ENCODE data around the gene MARCHF3.
"Not testable (repeated sequence)": the region's sequence is repeated elsewhere in the genome, so short reads cannot be mapped to it uniquely, and the experiment has no call there.

The MARCHF3 gene

GRCh38 chr5:126847456-126847820, 182.9 kb downstream of the MARCHF3 start:
- DNase-seq (ENCODE audit: low read depth), result no peak

- DNase-seq (ENCODE audit: low read depth), result no peak
Measured at GRCh38 chr5:126846744-126847455, 183.5 kb downstream of the MARCHF3 start.

GRCh38 chr5:126846344-126846743, 184.0 kb downstream of the MARCHF3 start:
- peak; percentile 18 for DNase-seq (ENCODE audit: low read depth)

- DNase-seq (ENCODE audit: low read depth), result not testable (repeated sequence)
Measured at GRCh38 chr5:126845470-126846070, 184.8 kb downstream of the MARCHF3 start.

- DNase-seq (ENCODE audit: low read depth), result not testable (repeated sequence)
Measured at GRCh38 chr5:126843375-126843774, 187.0 kb downstream of the MARCHF3 start.

- not testable (repeated sequence) for DNase-seq (ENCODE audit: low read depth)
Measured at GRCh38 chr5:126839407-126839806, 191.0 kb downstream of the MARCHF3 start.

GRCh38 chr5:126837906-126838539, 192.3 kb downstream of the MARCHF3 start:
- DNase-seq (ENCODE audit: low read depth), result peak; percentile 14

GRCh38 chr5:126837242-126837641, 193.1 kb downstream of the MARCHF3 start:
- no peak for DNase-seq (ENCODE audit: low read depth)

GRCh38 chr5:126836778-126837177, 193.6 kb downstream of the MARCHF3 start:
- DNase-seq (ENCODE audit: low read depth), result no peak

- no peak for DNase-seq (ENCODE audit: low read depth)
Measured at GRCh38 chr5:126831156-126831555, 199.2 kb downstream of the MARCHF3 start.

- no peak for DNase-seq (ENCODE audit: low read depth)
Measured at GRCh38 chr5:126830061-126830460, 200.3 kb downstream of the MARCHF3 start.

- no peak for DNase-seq (ENCODE audit: low read depth)
Measured at GRCh38 chr5:126829098-126829497, 201.3 kb downstream of the MARCHF3 start.

GRCh38 chr5:126826619-126827215, 203.6 kb downstream of the MARCHF3 start:
- DNase-seq (ENCODE audit: low read depth), result no peak

- no peak for DNase-seq (ENCODE audit: low read depth)
Measured at GRCh38 chr5:126819253-126819652, 211.1 kb downstream of the MARCHF3 start.

GRCh38 chr5:126818736-126819135, 211.6 kb downstream of the MARCHF3 start:
- no peak for DNase-seq (ENCODE audit: low read depth)
